ENCODE data around the gene NBEA.

The NBEA gene

GRCh38 chr13:35501661-35502235 lies 559.7 kb downstream of the NBEA start:
- no peak for DNase-seq (ENCODE audit: low read depth in 2 of 2)

GRCh38 chr13:35502456-35502855 lies 560.4 kb downstream of the NBEA start:
- DNase-seq (ENCODE audit: low read depth in 2 of 2) = no peak

- DNase-seq (ENCODE audit: low read depth in 2 of 2) = no peak
Observed at GRCh38 chr13:35512271-35512920, 570.3 kb downstream of the NBEA start.

- DNase-seq (ENCODE audit: low read depth in 2 of 2) = no peak
Observed at GRCh38 chr13:35514061-35514477, 572.0 kb downstream of the NBEA start.

- DNase-seq (ENCODE audit: low read depth in 2 of 2) = no peak
Observed at GRCh38 chr13:35514801-35515502, 572.9 kb downstream of the NBEA start.

- no peak for DNase-seq (ENCODE audit: low read depth in 2 of 2)
Observed at GRCh38 chr13:35518337-35518946, 576.4 kb downstream of the NBEA start.

GRCh38 chr13:35524171-35524570 lies 582.1 kb downstream of the NBEA start:
- no peak for DNase-seq (ENCODE audit: low read depth in 2 of 2)

GRCh38 chr13:35526577-35526976 lies 584.5 kb downstream of the NBEA start:
- no peak for DNase-seq (ENCODE audit: low read depth in 2 of 2)

- no peak for DNase-seq (ENCODE audit: low read depth in 2 of 2)
Observed at GRCh38 chr13:35527451-35527850, 585.4 kb downstream of the NBEA start.

- no peak for DNase-seq (ENCODE audit: low read depth in 2 of 2)
Observed at GRCh38 chr13:35530147-35530546, 588.1 kb downstream of the NBEA start.

GRCh38 chr13:35530581-35530980 lies 588.5 kb downstream of the NBEA start:
- no peak for DNase-seq (ENCODE audit: low read depth in 2 of 2)

GRCh38 chr13:35531526-35531925 lies 589.5 kb downstream of the NBEA start:
- DNase-seq (ENCODE audit: low read depth in 2 of 2) = no peak

GRCh38 chr13:35534343-35534742 lies 592.3 kb downstream of the NBEA start:
- no peak for DNase-seq (ENCODE audit: low read depth in 2 of 2)

- DNase-seq (ENCODE audit: low read depth in 2 of 2) = no peak
Observed at GRCh38 chr13:35548790-35549189, 606.7 kb downstream of the NBEA start.

GRCh38 chr13:35549481-35549880 lies 607.4 kb downstream of the NBEA start:
- no peak for DNase-seq (ENCODE audit: low read depth in 2 of 2)

GRCh38 chr13:35552172-35552844 lies 610.2 kb downstream of the NBEA start:
- DNase-seq (ENCODE audit: low read depth in 2 of 2) = no peak

GRCh38 chr13:35554972-35555623 lies 613.0 kb downstream of the NBEA start:
- no peak for DNase-seq (ENCODE audit: low read depth in 2 of 2)

- no peak for DNase-seq (ENCODE audit: low read depth in 2 of 2)
Observed at GRCh38 chr13:35557475-35557874, 615.4 kb downstream of the NBEA start.

- no peak for DNase-seq (ENCODE audit: low read depth in 2 of 2)
Observed at GRCh38 chr13:35561540-35561939, 619.5 kb downstream of the NBEA start.

GRCh38 chr13:35565273-35565672 lies 623.2 kb downstream of the NBEA start:
- no peak for DNase-seq (ENCODE audit: low read depth in 2 of 2)

GRCh38 chr13:35566340-35566739 lies 624.3 kb downstream of the NBEA start:
- DNase-seq (ENCODE audit: low read depth in 2 of 2) = no peak

Data from stimulated activated CD4-positive, alpha-beta T cell treated with anti-CD3 and anti-CD28 coated beads, Interleukin-1b, Interleukin-23, amount 100 ng/mL, for 1 hour (primary cell).